NCI-H1436 treated with DMSO at 0.1 percent for 48 hours (cell line): ENCODE measurements around the gene ESRRB.

ENCODE experiments used
- DNase-seq: peaks from one replicate; lab custom pipeline; 2025; lab: John Stamatoyannopoulos, UW

The ESRRB gene

DNA sequence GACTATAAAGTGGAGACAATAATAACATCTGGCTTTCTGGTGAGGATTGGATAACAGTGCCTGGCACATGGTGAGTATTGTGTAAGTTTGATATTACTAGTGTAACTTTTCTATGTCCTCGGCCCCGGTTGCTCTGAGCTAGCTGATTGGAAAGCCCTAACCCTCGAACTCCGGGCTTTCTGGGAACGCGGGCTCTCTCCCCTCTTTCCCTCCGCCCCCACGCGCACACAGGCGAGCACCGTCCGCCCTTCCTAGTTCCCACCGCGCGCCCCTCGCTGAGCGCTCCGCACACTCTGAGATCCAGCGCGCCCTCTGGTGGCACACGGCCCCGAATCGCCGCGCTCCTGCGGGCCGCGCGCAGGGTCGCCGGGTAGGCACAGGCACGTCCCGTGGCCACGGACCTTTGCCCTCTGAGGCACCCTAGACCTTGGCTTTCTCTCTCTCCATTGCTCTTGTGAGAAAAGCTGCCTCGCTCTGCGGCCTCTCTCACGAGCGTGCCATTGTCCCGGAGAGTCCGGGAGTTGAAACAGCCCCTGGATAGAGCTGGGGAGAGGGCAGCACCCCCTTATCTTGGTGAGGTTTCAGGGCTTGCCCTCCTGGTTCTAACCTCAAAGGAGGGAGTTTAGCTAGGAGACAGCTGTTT lies 23.2 kb upstream of the ESRRB start:
- no peak for DNase-seq

DNA sequence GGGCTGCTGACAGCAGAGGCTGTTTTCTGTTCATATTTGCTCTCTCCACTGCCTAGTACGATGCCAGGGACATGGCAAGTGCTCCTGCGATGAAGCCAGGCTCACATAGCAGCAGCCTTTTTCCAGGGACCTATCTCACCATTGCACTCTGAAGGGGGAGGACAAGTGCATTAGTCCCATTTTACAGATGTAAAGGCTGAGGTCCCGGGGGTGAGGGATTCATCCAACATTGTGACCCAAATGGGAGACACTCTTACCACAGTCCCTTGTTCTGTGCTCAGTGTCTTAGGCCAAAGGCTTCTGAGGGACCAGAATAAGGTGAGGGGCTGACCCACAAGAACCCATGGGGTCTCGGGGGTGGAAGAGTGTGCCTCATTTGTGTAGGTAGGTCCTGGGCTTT lies 21.6 kb upstream of the ESRRB start:
- no peak for DNase-seq

DNA sequence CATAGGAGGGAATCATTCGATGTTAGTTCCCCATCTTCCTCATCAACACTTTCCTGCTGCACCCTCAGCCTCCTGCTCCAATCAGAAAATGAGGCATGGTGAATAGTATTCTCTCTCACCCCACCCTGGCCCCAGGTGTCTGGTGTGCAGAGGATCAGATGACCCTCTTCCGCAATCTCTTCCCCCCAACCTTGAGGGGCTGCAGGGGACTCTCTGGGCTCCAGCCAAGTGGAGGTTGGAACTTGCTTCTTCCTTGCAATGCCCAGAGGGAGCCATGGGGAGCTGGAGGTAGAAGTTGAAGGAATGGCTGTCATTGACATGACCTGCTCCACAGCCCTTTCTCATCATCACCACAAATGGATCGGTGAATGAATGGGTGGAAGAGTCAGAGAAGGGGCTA lies 20.2 kb upstream of the ESRRB start:
- no peak for DNase-seq

DNA sequence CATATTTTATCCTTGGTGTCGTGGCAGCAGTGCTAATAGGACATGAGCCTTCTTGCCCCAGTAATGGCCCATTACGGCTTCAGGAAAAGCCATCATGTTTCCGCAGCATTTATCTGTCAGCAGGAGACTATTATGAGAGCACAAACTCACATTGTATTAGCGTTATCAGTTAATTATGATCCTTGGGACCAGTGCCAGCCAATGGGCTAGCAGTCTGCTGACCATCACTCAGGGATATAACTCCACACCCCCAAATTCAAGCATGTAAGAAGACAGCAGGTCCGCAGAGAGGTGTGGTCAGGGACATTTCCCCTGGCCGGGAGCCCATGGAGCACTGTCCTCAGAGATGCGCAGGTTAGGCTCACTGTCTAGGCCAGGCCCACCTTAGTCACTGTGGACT lies 4.9 kb upstream of the ESRRB start:
- no peak for DNase-seq

DNA sequence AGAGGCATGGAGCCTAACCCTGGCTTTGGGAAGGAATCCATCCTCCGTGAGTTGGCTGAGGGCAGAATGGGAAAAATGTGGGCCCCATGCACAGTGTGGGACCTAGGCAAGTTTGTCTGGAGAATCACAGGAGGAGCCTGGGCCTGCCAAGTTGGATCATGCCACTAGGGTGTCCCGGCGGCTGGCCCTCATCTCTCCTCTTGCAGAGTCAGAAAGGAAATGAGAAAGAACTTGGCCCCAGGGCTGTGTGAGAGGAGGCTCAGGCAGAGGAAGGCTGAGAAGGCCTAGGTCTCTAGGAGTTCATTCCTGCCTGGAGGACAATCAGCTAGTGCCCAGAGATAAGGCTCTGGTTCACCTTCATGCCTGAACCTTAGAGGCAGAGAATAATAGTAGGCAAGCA lies 2.5 kb upstream of the ESRRB start:
- no peak for DNase-seq

DNA sequence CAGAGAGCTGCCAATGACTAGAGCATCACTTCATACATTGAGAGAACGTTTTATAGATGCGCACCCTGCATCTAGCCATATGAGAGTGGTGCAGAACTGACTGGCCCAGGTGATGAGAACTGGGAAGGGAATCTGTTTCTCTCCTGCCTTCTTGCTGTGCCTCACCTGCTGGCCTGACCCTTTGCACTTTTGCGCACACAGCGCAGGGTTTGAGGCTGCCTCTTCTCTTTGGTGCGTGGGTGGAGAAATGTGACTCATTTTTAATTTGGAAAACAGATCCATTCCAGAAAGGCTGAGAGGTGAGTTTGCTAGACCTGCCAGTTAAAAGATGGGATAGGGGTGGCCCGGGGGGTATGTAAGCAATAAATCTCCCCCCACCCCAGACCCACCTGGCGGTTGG lies 453 bp upstream of the ESRRB start:
- DNase-seq: no peak

DNA sequence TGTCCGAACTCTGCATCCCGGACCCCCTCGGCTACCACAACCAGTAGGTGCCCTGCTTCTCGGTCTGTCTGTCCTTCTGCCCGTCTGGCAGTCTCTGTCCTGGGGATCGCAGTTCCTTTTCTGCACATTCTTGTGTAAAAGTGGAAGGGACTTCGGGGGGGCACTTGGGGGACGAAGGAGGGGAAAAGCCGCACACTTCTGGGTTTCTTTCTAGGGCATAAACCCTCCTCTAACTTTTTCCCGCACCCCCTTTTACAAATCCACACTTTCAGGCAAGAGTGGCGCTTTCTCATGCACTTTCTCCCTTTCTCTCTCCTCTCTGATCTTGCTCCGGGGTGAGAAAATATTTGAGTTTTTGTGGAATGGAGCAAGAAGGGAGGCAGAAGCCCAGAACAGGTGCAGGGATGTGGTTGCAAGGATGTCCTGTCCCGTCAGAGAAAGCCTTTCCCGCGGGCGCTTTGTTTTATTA lies 506 bp downstream of the ESRRB start:
- no peak for DNase-seq

DNA sequence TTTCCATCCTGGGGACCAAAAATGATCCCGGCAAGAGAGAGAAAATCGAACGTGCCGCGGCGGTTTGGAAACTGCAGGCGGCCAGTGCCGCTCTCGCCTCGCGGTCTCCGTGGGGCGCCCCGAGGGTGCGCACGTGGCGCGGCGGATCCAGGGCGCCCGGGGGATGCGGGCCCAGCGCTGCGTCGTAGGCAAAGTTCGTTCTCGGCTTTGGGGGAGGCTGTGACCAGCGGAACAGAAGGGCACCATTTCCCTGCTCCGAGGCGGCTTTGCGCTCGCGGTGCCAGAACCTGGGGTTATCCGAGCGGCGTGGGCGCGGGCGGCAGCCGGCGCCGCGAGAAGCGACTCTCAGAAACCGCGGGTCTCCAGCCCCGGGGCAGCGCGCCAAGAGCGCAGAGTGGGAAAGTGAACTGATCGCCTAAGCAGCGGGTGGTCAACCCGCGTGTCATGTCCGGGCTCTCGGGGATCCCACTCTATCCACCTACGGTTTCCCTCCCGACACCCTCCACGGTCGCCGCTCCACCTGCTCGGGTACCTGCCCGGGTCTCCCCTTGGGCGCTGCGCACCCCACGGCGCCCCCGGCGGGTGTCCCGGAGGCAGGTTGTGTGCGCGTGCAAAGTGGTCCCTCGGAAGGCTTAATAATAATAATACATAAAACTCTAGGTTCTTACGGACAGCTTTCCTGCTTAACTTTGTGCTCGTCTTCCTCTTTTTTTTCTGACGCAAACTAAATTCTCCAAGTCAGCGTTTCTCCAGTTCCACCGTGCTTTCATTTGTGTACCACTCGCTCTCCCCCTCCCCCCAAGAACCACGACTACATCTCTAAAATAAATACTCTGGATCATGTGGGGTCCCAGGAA lies 1.2 kb downstream of the ESRRB start:
- DNase-seq: no peak

DNA sequence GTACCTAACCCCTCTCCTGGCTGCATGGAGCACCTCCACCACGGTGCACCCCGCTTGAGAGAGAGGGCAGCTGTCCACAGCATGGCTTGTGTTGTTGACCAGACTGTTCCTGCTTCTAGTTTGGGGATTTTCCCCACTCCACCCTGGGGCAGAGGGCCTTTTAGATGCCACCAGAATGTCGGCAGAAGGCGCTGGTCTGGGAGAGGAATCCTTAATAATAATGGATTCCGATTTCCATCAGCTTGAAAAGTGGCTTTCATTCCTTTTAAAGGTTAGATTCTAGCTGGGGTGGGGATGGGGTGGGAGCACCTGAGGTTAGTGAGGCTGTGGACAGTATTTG lies 1.8 kb downstream of the ESRRB start:
- no peak for DNase-seq

DNA sequence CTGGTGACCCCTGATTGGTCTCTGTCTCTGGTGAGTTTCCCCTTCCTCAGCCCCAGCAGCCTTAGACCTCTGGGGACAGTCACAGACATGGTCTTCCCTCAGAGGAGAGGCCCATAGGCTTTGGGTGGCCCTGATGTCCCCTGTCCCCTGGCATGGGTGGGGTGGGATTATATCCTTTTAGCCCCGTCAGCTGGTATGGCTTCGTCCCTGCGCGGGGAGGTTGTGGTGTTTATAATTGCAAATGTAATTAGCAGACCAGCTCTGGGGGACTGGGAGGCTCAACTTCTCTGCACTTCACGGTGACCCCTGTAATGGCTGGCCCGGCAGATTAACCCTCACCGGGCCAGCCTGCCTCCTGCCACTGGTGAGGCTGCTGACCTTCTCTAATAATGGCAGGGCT lies 5.1 kb downstream of the ESRRB start:
- DNase-seq: no peak

DNA sequence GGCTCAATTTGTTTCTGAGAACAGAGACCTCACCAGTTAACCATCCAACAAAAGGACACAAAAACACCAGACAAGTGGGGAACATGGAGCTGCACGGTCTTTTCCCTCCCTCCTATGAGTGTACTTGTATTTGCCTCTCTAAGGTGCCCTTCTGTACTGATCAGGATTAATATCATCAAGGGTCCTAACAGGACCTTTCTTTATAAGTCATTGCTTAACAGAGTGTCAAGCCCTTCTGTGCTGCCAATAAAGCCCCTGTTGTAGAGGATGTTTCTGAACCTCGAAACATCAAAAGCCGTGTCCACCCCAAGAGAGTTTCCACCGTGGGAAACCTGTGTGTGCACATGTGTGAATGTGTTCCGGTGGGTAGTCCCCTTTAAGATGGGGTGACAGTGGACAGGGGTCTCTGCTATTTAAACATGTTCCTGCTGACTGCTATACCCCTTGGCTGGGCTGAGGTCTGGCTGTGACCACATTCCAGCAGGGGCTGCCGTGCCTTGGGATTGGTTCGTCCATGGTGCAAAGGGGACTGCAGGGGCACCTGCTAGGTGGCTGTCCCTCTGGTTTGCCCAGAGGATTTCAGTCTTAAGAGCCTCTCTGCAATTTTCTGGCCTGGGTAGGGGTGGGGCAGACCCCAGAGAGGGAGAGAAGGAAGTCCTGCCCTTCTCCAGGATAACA lies 6.0 kb downstream of the ESRRB start:
- DNase-seq: no peak

DNA sequence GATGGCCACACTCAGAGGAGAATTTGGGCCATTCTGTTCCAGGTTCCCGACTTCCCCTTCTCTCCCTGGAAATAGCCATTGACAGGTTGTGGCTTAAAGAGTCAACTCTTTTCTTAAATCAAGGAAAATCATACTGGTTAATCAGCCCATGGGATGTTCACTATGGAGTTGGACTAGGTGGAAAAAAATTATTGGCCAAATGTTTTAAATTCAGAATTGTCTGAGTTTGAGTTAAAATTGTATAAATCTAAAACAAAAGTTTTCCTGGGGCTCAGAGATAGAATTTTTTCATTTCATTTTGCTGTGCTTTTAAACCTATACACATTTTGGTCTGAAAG lies 6.5 kb downstream of the ESRRB start:
- no peak for DNase-seq

DNA sequence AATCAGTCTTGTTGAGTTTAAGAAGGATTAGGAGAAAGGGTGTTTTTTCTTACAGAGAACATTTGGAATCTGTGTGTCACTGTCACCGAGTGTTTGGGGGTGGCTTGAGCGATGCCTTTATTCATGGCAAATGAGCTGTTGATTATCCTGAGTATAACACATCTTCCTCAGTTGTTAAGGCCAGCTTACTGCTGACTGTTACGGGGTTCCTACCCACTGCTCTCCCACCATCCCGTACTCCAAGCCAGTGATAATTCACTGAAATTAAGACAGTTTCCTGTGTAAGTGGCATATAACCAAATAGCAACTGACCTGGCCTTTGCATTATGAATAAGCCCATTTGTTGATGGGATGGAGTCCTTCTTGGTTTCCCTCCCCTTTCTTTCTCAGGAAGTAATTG lies 9.5 kb downstream of the ESRRB start:
- no peak for DNase-seq

DNA sequence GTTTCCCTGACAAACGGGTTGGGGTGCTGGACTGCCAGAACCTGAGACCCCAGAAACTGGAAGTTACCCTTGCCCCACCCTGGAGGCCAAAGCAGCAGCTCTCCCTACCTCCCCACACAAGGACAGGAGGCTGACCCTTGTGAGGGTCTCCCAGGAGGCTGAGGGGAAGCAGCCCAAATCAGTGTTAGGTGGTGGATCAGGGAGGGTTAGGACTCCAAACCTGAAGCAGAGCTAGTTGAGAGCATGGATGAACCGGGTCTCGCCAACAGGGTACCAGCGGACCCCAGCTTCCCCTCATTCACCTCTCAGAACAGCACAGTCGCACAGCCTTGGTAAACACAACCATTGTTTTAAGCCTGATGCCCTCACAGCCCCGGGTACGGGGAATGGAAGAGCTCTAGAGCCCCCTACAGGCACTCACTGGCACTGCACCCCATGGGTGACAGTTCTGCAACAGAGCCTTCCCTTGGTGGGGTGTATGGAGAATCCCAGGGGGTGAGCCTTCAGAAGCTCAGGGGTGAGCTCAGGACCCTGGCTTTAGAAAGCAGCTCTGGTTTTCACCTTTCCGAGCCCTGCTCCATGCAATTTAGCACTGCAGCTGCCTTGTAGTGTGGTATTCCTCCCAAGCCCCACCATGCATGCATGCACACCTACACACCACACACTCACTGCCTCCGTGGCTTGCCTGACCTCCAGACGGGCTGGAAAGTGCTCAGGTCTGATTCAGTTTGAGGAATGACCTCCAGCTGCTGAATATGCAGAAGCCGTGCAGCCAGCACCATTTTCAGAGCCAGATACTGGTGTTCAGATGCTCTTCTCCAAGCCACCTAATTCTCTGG lies 11.2 kb downstream of the ESRRB start:
- DNase-seq: no peak

DNA sequence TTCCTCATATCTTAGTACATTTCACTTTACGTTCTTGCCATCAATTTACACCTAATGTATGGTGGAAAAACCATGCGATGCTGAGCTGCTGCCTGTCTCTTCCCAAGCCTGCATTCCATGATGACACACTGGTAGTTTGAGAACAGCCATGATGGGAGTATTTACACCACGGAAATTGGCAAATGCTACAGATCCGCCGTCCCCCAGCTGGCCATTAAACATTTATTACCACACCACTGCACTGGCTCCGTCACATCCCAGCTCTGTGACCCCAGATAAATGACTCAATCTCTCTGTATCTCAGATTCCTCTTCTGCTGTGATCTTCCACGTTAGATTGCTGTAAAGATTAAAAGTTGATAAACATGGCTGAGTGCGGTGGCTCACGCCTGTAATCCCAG lies 13.9 kb downstream of the ESRRB start:
- no peak for DNase-seq

DNA sequence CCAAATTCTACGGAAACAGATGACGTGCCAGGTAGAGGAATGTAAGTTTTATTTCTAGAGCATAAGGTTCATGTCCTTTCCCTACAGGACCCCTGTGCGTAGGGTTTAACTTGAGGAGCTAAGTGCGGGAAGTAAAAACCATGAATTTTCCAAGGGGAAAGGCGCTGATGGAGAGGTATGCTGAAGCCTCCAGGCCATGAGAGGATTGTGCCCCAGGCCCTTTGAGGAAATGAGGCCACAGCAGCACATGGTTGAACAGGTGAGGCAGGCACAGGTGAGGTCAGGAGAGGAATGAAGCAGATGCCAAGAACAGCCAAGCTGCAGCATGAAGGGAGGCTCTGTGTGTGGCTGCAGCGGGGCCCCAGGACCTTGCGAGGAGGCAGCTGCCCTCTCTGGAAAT lies 14.7 kb downstream of the ESRRB start:
- DNase-seq: no peak

DNA sequence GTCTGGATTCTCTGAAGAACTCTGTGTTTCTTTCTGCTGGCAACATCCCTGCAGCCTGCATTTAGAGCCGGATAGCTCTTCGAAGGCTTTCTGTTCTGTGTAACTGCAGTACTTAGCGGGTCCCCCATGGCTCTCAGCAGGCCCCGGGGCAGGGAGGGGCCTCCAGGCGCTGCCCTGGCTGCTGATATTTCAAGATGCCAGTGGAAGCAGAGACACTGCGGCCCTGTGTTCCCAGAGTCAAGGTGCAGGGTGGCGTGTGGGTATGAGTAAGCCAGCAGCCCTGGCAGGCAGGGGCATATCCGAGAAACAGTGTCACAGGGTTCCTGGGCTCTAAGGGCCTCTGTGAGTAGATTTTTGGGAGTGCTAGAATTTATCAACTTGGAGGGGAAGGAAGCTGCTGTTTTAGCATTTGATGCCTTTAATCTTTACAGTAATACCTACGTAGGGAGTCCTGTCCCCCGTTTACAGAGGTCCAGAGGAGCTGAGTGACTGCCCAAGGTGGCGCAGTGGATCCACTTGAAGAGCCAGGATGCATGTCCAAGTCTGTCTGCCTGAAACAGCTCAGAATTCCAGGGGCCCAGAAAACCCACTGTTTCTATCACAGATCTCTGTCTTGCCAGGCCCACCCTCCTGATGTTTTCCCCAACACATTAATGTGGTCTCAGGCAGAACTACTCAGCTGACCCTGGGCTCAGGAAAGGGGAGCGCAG lies 16.2 kb downstream of the ESRRB start:
- no peak for DNase-seq

DNA sequence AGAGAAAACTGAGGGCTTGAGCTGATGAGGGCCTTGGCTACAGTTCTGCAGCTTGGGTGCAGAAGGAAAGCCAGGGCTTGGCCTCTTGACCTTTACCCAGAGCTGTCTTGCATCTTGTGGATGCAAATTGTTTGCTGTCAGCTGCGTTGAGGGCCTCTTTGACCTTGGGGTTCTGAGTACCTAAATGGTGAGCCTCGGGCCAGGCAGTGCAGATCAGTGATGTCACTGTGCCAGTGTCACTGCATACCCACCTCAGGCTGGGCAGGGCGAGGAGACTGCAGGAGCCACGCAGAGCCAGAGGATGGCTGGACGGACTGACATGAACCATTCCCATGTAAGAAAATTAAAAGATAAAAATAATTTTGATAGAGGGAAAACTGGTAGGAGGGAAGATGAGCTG lies 18.6 kb downstream of the ESRRB start:
- DNase-seq: no peak

DNA sequence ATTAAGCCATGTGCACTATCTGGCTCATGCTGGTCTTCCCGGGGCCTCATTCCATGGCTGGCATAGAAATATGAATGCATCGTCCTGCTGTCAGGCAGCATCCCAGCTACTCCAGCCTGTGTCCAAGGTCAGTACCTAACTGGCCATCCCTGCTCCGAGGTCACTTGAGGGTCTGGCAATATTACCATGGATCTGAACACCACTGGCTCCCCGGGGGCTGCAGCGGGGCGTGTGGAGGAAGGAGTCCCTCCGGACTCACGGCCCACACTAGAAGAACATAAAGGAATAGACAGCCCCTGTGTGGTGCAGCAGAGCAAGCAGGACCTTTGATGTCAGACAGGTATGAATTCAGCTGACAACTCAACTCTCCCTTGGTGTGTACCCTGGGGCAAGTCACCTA lies 19.2 kb downstream of the ESRRB start:
- no peak for DNase-seq

DNA sequence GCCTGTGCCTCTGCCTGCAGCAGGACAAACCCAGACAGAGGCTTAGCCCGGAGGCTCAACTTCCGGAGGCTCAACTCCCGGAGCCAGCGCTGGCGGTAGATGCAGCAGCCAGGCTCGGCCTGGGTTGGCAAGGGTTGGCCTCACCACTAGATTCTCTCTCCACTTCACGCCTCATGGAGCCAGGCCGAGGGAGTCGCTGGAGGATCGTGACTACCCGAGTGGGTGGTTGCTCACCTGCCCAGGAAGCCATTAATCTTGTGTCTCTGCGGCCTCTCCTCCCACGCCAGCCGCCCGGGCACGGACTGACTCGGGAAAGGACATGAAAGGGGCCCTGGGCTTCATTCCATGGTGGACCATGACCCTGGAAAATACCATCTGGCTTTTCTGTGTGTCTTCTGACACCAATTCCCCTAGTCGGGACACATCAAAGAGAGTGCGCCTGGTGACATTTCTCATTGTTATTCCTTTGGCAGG lies 20.8 kb downstream of the ESRRB start:
- no peak for DNase-seq

DNA sequence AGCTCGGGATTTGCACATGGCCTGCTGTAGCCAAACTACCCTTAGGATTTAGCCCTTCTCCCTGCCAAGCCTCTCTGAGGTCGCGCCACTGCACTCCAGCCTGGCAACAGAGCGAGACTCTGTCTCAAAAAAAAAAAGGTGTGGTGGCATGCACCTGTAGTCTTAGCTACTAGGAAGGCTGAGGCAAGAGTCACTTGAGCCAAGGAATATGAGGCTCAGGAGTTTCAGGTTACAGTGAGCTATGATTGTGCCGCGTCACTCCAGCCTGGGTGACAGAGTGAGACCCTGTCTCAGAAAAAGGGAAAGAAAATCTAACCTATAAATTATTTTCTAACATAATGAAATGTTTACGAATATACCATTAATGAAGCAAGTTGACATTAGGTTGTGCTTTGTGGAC lies 29.7 kb downstream of the ESRRB start:
- DNase-seq: no peak
